Activated CD4-positive, alpha-beta T cell treated with anti-CD3 and anti-CD28 coated beads, Interleukin-2, amount 10 ng/mL, durations not matched to agents 24 days and 14 days (primary cell): ENCODE measurements around the gene MBP. TPM values are rescaled to one million over a fixed set of nuclear protein-coding genes. Genes with fewer than 3 reads are reported as not detected.

Source experiments
- DNase-seq: peaks from one replicate; pipeline ENCODE4 v3.0.0; 2022
- H3K27ac Mint-ChIP-seq: one replicate; pipeline ENCODE4 v1.8.0; 2022; ENCODE audit warnings: mild to moderate bottlenecking, mixed read lengths
- H3K27me3 Mint-ChIP-seq: one replicate; pipeline ENCODE4 v1.8.0; 2022; ENCODE audit warnings: mixed read lengths
- H3K36me3 Mint-ChIP-seq: one replicate; pipeline ENCODE4 v1.8.0; 2022; ENCODE audit warnings: low read depth, mild to moderate bottlenecking, mixed read lengths
- H3K4me1 Mint-ChIP-seq: one replicate; pipeline ENCODE4 v1.8.0; 2021; ENCODE audit warnings: mixed read lengths
- H3K4me3 Mint-ChIP-seq: one replicate; pipeline ENCODE4 v1.8.0; 2022; ENCODE audit warnings: mild to moderate bottlenecking, moderate library complexity, mixed read lengths
- H3K9me3 Mint-ChIP-seq: one replicate; pipeline ENCODE4 v1.8.0; 2021; ENCODE audit warnings: mixed read lengths
- intact Hi-C: fragments of 100-400 bp; cut with micrococcal nuclease; formaldehyde crosslinking; loops from one replicate; pipeline ENCODE4 v1.15.1; 2023
- total RNA-seq: library from RNA; stranded (reverse); gene quantifications from 2 replicates; pipeline ENCODE4 v1.2.3, GENCODE V29; 2022

The MBP gene
- total RNA-seq, 1 donor from 2014 or later, result 63.1 TPM

DNA sequence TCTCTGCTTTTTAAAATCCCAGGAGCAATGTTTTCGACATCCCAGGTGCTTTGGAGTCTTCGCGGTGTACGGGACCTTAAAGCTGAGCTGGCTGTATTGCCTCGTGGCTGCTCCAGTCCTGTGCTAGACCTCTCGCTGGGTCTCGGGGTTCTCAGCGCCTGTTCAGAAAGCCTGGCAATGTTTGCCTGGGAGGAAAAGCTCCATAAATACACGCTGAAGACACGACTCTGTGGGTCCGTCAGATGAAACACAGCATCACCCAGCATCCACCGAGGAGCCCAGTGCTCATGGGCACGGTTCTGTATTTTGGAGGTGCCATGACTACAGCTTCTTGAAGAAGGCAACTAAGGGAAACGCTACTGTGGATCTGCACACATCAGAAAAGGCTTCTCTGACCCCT is 21.6 kb downstream of the MBP start:
- Mint-ChIP-seq H3K36me3 (peaks cover 58% of the 10 kb centered on the region), H3K4me1 (peaks cover 78% of the 10 kb centered on the region), H3K27me3 (no peaks in the 10 kb centered on the region)

DNA sequence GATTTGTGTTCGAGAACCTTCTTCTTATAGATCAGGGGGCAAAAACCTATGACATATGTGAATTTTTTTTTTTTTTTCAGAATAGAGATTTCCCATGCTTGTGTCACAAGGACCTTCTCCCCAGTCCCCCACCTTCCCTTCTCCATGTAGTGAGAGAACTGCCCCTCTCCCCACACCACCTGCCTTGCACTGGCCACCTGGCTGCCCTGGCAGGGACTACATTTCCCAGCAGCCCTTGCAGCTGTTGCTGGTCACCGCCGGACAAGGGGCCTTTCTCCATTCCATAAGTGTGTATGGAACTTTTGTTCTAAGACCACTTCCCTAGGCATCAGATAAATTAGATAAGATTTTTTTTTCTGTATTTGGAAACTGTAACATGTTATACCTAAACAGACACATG is 22.2 kb downstream of the MBP start:
- Mint-ChIP-seq H3K36me3 (peaks cover 60% of the 10 kb centered on the region), H3K4me3 (no peak overlapping the region), H3K4me1 (peaks cover 82% of the 10 kb centered on the region), H3K27ac (peak overlapping the region; percentile 66), H3K27me3 (no peaks in the 10 kb centered on the region), H3K9me3 (peaks cover 5% of the 10 kb centered on the region)
- no peak for DNase-seq
- intact Hi-C loops, result no loop called here

More for the DNA sequence above, 21.6 kb downstream of the MBP start:
- Mint-ChIP-seq H3K27ac (peak overlapping the region; percentile 10), H3K9me3 (peaks cover under 1% of the 10 kb centered on the region), H3K4me3 (no peak overlapping the region)
- intact Hi-C loops, result no loop called here
- no peak for DNase-seq

DNA sequence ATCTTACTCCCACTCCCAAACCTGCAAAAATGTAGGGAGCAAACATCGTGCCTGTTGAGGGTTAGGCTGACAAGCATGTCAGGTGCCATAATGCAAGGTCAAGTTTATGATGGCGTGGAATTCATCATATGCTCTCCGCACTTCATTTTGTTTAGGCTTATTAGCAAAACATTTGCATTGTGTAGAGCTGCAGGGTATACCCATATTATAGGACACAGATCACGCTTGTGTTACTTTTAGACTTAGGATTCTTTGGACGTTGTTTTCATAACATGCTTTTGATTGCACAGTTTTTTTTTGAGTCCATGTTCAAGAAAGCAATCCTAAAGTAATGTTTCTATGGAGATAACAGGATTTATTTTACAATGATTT is 22.9 kb downstream of the MBP start:
- H3K4me1 Mint-ChIP-seq, result peaks cover 80% of the 10 kb centered on the region

GRCh38 chr18:77108821-77109647 is 23.5 kb downstream of the MBP start:
- Mint-ChIP-seq H3K27me3 (no peaks in the 10 kb centered on the region), H3K36me3 (peaks cover 62% of the 10 kb centered on the region), H3K9me3 (peaks cover 5% of the 10 kb centered on the region), H3K4me3 (no peak overlapping the region), H3K4me1 (peaks cover 79% of the 10 kb centered on the region), H3K27ac (peak overlapping the region; percentile 80)
- DNase-seq, result no peak
- intact Hi-C loops, result loop anchor here (5.0 kb wide), 1 partner anchor 33 kb away; no protein-coding TSS in a partner anchor

More for the DNA sequence above, 22.9 kb downstream of the MBP start:
- H3K9me3 Mint-ChIP-seq, result peaks cover 5% of the 10 kb centered on the region
- no peak for DNase-seq
- no peaks in the 10 kb centered on the region for H3K27me3 Mint-ChIP-seq
- intact Hi-C loops, result loop anchor here (5.0 kb wide), 1 partner anchor 33 kb away; no protein-coding TSS in a partner anchor
- no peak overlapping the region for H3K27ac Mint-ChIP-seq
- H3K4me3 Mint-ChIP-seq, result no peak overlapping the region
- H3K36me3 Mint-ChIP-seq, result peaks cover 62% of the 10 kb centered on the region

DNA sequence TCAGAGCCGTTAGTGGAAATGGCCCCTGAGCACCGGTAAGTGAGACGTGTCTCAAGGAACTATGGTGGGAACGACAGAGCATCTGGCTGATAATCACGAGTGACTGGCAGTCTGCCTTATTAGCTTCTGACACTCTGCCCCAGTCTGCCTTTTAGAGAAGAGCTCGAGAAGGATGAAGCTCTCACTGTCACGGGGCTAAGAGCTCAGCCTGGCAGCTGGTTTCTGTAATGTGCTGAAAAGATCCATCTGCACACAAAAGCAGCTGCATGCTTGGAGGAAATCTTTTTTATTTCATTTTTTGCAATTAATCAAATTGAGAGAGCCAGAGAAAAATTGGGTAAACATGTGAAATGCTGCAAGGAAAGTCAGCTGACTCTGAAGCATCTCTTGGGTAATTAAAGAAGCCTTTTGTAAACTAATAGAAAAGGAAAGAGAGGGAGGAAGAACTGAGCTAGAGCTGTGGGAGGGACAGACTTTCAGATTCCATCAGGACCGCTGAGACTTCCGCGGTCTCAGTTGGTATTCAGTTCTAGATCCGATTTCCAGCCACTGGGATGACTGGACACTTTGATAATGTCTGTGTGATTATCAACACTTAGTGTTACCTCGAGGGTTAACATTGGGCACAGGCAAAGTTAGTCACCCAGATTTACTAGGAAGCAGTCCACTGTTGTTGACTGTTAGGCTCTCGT is 24.4 kb downstream of the MBP start:
- peak overlapping the region; percentile 65 for H3K4me3 Mint-ChIP-seq
- H3K4me1 Mint-ChIP-seq, result peaks cover 84% of the 10 kb centered on the region
- DNase-seq, result no peak
- no peaks in the 10 kb centered on the region for H3K27me3 Mint-ChIP-seq
- H3K27ac Mint-ChIP-seq, result peak overlapping the region; percentile 65
- peaks cover 68% of the 10 kb centered on the region for H3K36me3 Mint-ChIP-seq
- intact Hi-C loops, result loop anchor here (5.0 kb wide), 1 partner anchor 34 kb away; no protein-coding TSS in a partner anchor
- peaks cover 5% of the 10 kb centered on the region for H3K9me3 Mint-ChIP-seq

- Mint-ChIP-seq H3K4me3 (peak overlapping the region; percentile 62), H3K27me3 (no peaks in the 10 kb centered on the region), H3K27ac (peak overlapping the region; percentile 90), H3K4me1 (peaks cover 81% of the 10 kb centered on the region), H3K9me3 (peaks cover 5% of the 10 kb centered on the region), H3K36me3 (peaks cover 65% of the 10 kb centered on the region)
- intact Hi-C loops, result loop anchor here (5.0 kb wide), 1 partner anchor 35 kb away; no protein-coding TSS in a partner anchor
- no peak for DNase-seq
Observed at GRCh38 chr18:77107292-77107691, 25.3 kb downstream of the MBP start.

DNA sequence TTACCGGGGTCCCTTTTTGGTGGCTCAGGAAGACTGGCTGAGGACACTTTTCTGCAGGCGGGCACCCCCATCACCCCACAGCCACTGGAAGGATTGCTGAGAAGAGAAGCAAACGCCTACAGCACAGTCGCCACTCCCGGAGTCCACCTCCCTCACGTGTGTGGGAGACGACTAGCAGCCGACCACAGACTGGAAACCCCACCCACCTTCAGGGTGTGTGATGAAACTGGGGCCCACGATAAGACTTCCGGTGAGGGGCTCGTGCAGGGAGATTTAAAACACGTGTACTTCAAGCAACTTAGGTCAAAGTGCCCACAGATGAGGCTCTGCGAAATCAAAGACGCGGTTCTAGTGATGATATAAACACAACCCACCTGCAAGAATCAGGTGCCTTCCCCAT is 26.3 kb downstream of the MBP start:
- Mint-ChIP-seq H3K36me3 (peaks cover 58% of the 10 kb centered on the region), H3K4me3 (peak overlapping the region; percentile 62), H3K27me3 (no peaks in the 10 kb centered on the region), H3K9me3 (peaks cover 5% of the 10 kb centered on the region), H3K27ac (peak overlapping the region; percentile 90), H3K4me1 (peaks cover 81% of the 10 kb centered on the region)
- intact Hi-C loops, result loop anchor here (5.0 kb wide), 1 partner anchor 36 kb away; no protein-coding TSS in a partner anchor
- peak; percentile 90 for DNase-seq

- Mint-ChIP-seq H3K27ac (peak overlapping the region; percentile 90), H3K4me1 (peaks cover 82% of the 10 kb centered on the region), H3K4me3 (peak overlapping the region; percentile 62), H3K36me3 (peaks cover 54% of the 10 kb centered on the region), H3K9me3 (peaks cover 5% of the 10 kb centered on the region), H3K27me3 (no peaks in the 10 kb centered on the region)
- intact Hi-C loops, result loop anchor here (5.0 kb wide), 1 partner anchor 37 kb away; no protein-coding TSS in a partner anchor
- no peak for DNase-seq
Observed at GRCh38 chr18:77105680-77106079, 26.9 kb downstream of the MBP start.

GRCh38 chr18:77105028-77105427 is 27.6 kb downstream of the MBP start:
- peaks cover 54% of the 10 kb centered on the region for H3K36me3 Mint-ChIP-seq
- H3K4me3 Mint-ChIP-seq, result peak overlapping the region; percentile 62
- intact Hi-C loops, result loop anchor here (5.0 kb wide), 1 partner anchor 37 kb away; no protein-coding TSS in a partner anchor
- peaks cover 5% of the 10 kb centered on the region for H3K9me3 Mint-ChIP-seq
- peaks cover 82% of the 10 kb centered on the region for H3K4me1 Mint-ChIP-seq
- DNase-seq, result peak; percentile 72
- H3K27ac Mint-ChIP-seq, result peak overlapping the region; percentile 90
- no peaks in the 10 kb centered on the region for H3K27me3 Mint-ChIP-seq

- H3K27me3 Mint-ChIP-seq, result no peaks in the 10 kb centered on the region
- H3K9me3 Mint-ChIP-seq, result peaks cover 5% of the 10 kb centered on the region
- intact Hi-C loops, result no loop called here
- peak overlapping the region; percentile 48 for H3K4me3 Mint-ChIP-seq
- no peak for DNase-seq
- H3K36me3 Mint-ChIP-seq, result peaks cover 58% of the 10 kb centered on the region
- H3K4me1 Mint-ChIP-seq, result peaks cover 89% of the 10 kb centered on the region
- H3K27ac Mint-ChIP-seq, result peak overlapping the region; percentile 79
Observed at GRCh38 chr18:77103991-77104531, 28.5 kb downstream of the MBP start.

DNA sequence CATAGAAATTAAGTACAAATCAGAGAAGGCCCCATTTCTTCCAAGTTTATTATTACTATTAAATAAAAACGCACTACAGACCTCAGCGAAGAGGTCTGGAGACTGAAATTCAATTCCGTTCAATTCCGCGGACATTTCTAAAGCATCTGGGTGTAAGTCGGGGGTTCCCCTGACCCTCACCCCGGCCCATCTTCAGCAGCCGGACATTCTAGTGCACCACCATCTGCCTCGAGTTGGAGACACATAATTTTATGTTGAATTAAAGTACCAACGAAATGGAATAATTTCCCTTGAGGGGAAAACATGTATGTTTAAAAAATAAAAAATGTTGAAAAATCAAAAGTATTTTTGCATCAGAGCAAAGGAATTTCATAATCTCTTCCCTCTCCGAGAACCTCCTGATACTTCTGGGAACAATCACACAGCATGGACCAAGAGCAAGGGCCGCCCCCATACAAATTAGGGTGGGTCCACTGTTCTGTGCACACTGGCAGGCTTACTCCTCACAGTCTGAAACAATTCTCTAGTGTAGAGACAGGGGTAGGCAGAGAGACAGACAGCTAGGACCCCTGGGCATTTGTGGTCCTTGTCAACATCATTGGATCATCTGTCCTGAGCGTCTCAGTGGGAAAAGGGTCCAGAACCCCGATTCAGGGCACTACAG is 29.3 kb downstream of the MBP start:
- H3K9me3 Mint-ChIP-seq, result peaks cover 5% of the 10 kb centered on the region
- peaks cover 65% of the 10 kb centered on the region for H3K36me3 Mint-ChIP-seq
- intact Hi-C loops, result no loop called here
- H3K27me3 Mint-ChIP-seq, result no peaks in the 10 kb centered on the region
- H3K4me1 Mint-ChIP-seq, result peaks cover 90% of the 10 kb centered on the region
- H3K27ac Mint-ChIP-seq, result peak overlapping the region; percentile 79
- H3K4me3 Mint-ChIP-seq, result peak overlapping the region; percentile 33
- DNase-seq, result no peak

DNA sequence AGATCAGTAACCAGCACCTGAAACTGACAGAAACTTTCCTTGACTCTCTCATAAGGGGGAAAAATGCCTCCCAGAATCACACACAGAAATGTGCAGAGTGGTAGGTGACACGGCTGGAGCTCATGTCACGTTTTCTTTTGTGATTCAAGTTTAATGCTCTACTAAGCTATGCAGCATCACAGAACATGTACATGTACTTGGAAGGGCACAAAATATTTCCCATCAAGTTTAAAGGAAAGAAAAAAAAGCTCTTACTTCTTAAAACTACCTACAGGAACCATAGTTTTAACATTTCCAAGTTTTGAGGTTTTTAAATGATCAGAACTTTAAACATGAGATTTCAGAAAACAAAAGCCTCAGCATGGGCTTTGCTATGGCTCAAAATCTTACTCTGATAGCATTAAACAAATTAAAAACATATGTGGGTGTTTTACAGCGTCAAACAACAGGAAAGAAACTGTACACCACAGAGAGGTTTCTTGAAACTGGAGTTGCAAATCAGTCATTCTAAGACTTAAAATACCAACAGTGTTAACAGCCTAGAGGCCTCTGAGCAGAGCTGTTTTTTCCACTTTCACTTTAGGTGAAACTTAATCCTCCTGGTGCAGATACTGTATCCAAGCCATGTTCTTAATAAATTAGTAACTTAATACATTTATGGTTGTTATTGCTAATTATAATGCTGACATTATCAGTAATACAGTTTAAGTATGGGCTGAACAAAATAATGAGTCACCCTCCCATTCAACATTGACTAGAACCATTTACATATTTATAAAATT is 30.1 kb downstream of the MBP start:
- peak overlapping the region; percentile 97 for H3K27ac Mint-ChIP-seq
- peaks cover 90% of the 10 kb centered on the region for H3K4me1 Mint-ChIP-seq
- peak overlapping the region; percentile 83 for H3K4me3 Mint-ChIP-seq
- H3K9me3 Mint-ChIP-seq, result peaks cover 5% of the 10 kb centered on the region
- DNase-seq, result peak; percentile 81
- intact Hi-C loops, result loop anchor here (1.0 kb wide), 5 partner anchors 22 to 107 kb away; no protein-coding TSS in a partner anchor
- no peaks in the 10 kb centered on the region for H3K27me3 Mint-ChIP-seq
- peaks cover 68% of the 10 kb centered on the region for H3K36me3 Mint-ChIP-seq
